SU-DHL-6 (cell line): Measurements from ENCODE around the gene NUBPL.

Source experiments
- CTCF ChIP-seq: fragments of 200-600 bp; sonication (generic); IDR thresholded peaks from one replicate; pipeline ENCODE4 v1.5.1; 2017; ENCODE audit warnings: antibody characterized with exemption, mild to moderate bottlenecking, low read length, moderate library complexity; ENCODE audit not compliant: insufficient read depth, poor library complexity, severe bottlenecking
- EZH2phosphoT487 ChIP-seq: fragments of 200-600 bp; sonication (generic), shearing (Covaris generic); conservative IDR thresholded peaks from 2 replicates; pipeline ENCODE4 v1.6.1; 2018; ENCODE audit warnings: mild to moderate bottlenecking, antibody characterized with exemption, low read length, moderate library complexity, mixed read lengths

GRCh38 chr14:31884238-31884637 is 323.0 kb downstream of the NUBPL start:
- TF ChIP-seq CTCF (no peak), EZH2phosphoT487 (no peak)
